Natural killer cell (primary cell): Measurements from ENCODE around the gene SMU1. TPM values are rescaled to one million over a fixed set of nuclear protein-coding genes. Genes with fewer than 3 reads are reported as not detected.

ENCODE experiments used
- ATAC-seq, 3 donors: fragments of 150-1000 bp in 2 of 3; fragments of 200-7000 bp in 1 of 3; cut with Tn5 transposase; 1 replicate in 1 of 3; 2 replicates in 2 of 3; pipeline ENCODE4 v1.10.0; 2021; ENCODE audit warnings: mild to moderate bottlenecking in 2 of 3, moderate library complexity in 2 of 3
- DNase-seq, 2 donors: peaks; one replicate each; pipeline versions ENCODE4 v3.0.0 to v3.0.0-alpha.2; 2013 to 2021; ENCODE audit warnings: mixed read lengths in 1 of 2
- H3K27ac ChIP-seq: one replicate; pipeline ENCODE4 v1.5.1; 2013; ENCODE audit warnings: mild to moderate bottlenecking, low read length
- H3K27me3 ChIP-seq: one replicate; pipeline ENCODE4 v1.6.1; 2013; ENCODE audit warnings: low read length; ENCODE audit not compliant: control insufficient read depth, insufficient read depth
- H3K36me3 ChIP-seq: one replicate; pipeline ENCODE4 v1.6.1; 2013; ENCODE audit warnings: low read length; ENCODE audit not compliant: control insufficient read depth, insufficient read depth
- H3K4me1 ChIP-seq: one replicate; pipeline ENCODE4 v1.6.1; 2013; ENCODE audit warnings: low read length; ENCODE audit not compliant: control insufficient read depth, insufficient read depth
- H3K4me3 ChIP-seq: one replicate; pipeline ENCODE4 v1.5.1; 2013; ENCODE audit warnings: low read length
- H3K9me3 ChIP-seq: one replicate; pipeline ENCODE4 v1.6.1; 2013; ENCODE audit warnings: low read length; ENCODE audit not compliant: control insufficient read depth, insufficient read depth
- H3K27ac Mint-ChIP-seq, 2 donors: one replicate each; pipeline ENCODE4 v1.8.0; 2022; ENCODE audit warnings: mild to moderate bottlenecking in 2 of 2, mixed read lengths in 2 of 2, moderate library complexity in 1 of 2
- H3K27me3 Mint-ChIP-seq, 2 donors: one replicate each; pipeline ENCODE4 v1.8.0; 2022; ENCODE audit warnings: low read depth in 2 of 2, mixed read lengths in 2 of 2
- H3K36me3 Mint-ChIP-seq: one replicate; pipeline ENCODE4 v1.8.0; 2022; ENCODE audit warnings: mixed read lengths
- H3K4me1 Mint-ChIP-seq, 2 donors: one replicate each; pipeline ENCODE4 v1.8.0; 2022; ENCODE audit warnings: mixed read lengths in 2 of 2
- H3K4me3 Mint-ChIP-seq: one replicate; pipeline ENCODE4 v1.8.0; 2022; ENCODE audit warnings: mild to moderate bottlenecking, moderate library complexity, mixed read lengths
- H3K9me3 Mint-ChIP-seq, 2 donors: one replicate each; pipeline ENCODE4 v1.8.0; 2022; ENCODE audit warnings: mixed read lengths in 2 of 2
- WGBS: methylation state at CpG from one replicate; pipeline ENCODE4 v1.1.7; 2013; ENCODE audit warnings: missing lambda C conversion rate; ENCODE audit not compliant: insufficient coverage; 5-methylcytosine and 5-hydroxymethylcytosine counted together
- intact Hi-C: fragments of 100-400 bp; cut with micrococcal nuclease; formaldehyde crosslinking; loops from one replicate; pipeline ENCODE4 v1.14.2; 2022
- total RNA-seq, 4 donors: library from RNA; stranded (reverse); fragments of 120-200 nt in 1 of 4; gene quantifications; one replicate each; pipeline versions ENCODE4 v1.2.3 to v1.2.4, GENCODE V29; 2013 to 2022
- TF ChIP-seq, protein P1 (sequence below): fragments of 200-600 bp; IDR thresholded peaks from one replicate; pipeline ENCODE4 v1.8.0; 2022; ENCODE audit warnings: antibody characterized with exemption

Gene SMU1
- total RNA-seq, 3 donors from 2014 or later (not counting 1 experiment from before 2014, with no cell fraction given), result 21.9 to 23.2 (median 22.1) TPM

DNA sequence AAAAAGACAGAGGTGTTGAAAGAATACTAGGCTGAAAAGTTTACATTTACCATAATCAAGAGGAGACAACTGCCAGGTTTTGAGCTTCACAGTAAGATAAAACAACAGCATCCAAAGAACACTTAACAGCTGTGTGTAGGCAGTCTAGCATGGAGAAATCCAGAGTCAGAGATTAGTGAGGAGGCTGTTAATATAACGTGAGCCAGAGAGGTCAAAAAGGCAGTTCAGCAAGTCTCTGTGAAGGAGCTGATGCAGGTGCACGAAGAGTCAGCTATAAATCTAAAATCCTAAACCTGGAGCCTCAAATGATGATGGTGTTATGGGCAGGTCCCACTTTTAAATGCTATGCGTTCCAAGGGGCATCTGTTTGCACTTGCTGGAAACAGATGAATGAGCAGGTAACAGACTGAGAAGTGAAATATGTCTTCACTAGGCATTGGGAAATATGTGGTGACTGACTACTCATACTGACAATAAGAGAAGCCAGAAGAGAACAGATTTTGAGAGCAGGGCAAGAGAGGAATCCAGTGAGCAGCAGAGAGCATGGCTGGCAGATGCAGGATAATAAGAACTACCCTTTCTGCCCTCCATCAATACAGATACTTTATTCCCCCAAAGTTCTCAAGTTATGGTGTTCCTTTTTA lies 83.8 kb downstream of the SMU1 start:
- H3K27ac Mint-ChIP-seq, result no peak overlapping the region
- Histone ChIP-seq H3K4me1 (no peaks in the 10 kb centered on the region), H3K27ac (no peak overlapping the region), H3K9me3 (no peaks in the 10 kb centered on the region), H3K4me3 (no peak overlapping the region), H3K27me3 (no peaks in the 10 kb centered on the region), H3K36me3 (peaks cover 34% of the 10 kb centered on the region)
- DNase-seq (no peak), ATAC-seq (no peak)
- peaks cover 16% of the 10 kb centered on the region for H3K36me3 Mint-ChIP-seq
- TF ChIP-seq, protein P1, sequence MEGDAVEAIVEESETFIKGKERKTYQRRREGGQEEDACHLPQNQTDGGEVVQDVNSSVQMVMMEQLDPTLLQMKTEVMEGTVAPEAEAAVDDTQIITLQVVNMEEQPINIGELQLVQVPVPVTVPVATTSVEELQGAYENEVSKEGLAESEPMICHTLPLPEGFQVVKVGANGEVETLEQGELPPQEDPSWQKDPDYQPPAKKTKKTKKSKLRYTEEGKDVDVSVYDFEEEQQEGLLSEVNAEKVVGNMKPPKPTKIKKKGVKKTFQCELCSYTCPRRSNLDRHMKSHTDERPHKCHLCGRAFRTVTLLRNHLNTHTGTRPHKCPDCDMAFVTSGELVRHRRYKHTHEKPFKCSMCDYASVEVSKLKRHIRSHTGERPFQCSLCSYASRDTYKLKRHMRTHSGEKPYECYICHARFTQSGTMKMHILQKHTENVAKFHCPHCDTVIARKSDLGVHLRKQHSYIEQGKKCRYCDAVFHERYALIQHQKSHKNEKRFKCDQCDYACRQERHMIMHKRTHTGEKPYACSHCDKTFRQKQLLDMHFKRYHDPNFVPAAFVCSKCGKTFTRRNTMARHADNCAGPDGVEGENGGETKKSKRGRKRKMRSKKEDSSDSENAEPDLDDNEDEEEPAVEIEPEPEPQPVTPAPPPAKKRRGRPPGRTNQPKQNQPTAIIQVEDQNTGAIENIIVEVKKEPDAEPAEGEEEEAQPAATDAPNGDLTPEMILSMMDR, result no peak
- intact Hi-C loops, result no loop called here
- H3K4me3 Mint-ChIP-seq, result no peak overlapping the region
- H3K4me1 Mint-ChIP-seq, result peaks cover 27 to 33% of the 10 kb centered on the region in 2 donors
- no peaks in the 10 kb centered on the region for H3K9me3 Mint-ChIP-seq
- WGBS, result 92% methylated on average over 3 of the region's 3 CpGs
- H3K27me3 Mint-ChIP-seq, result no peaks in the 10 kb centered on the region

DNA sequence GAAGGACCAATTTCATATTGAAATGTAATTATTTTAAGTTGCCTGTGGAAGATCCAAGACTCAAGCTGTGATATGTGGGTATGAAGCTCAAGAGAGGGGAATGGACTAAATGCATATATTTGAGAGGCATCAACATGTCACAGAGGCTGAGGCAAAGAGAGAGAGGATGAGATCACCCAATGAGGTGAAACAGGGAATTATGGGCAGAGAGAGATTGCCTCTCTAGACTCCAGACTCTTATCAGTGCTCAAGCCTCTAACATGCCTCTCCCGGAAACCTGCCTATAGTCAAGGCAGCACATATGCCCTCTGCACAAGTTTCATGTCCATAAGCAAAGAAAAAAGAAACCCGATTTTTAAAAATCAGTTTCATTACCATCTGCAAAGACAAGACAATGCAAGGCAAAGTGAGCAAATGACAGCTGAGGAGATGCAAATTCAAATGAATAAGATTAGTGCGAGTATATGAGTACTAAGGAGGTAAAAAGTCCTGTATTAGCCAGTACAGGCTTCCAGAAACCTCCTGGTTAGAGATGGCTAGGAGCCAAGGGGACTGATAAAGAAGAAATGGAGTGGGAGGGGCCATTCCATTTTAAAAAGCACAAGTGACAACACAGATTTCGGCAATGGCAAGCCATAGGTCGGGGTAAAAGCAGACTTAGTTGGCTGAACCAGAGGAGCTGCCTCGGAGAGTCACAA lies 84.4 kb downstream of the SMU1 start:
- H3K36me3 ChIP-seq, result peaks cover 39% of the 10 kb centered on the region
- no peak overlapping the region for H3K4me3 Mint-ChIP-seq
- H3K27me3 ChIP-seq, result no peaks in the 10 kb centered on the region
- H3K4me1 ChIP-seq, result no peaks in the 10 kb centered on the region
- H3K9me3 ChIP-seq, result no peaks in the 10 kb centered on the region
- H3K9me3 Mint-ChIP-seq, result no peaks in the 10 kb centered on the region
- TF ChIP-seq, protein P1, result no peak
- DNase-seq, result no peak
- peaks cover 19% of the 10 kb centered on the region for H3K36me3 Mint-ChIP-seq
- H3K4me1 Mint-ChIP-seq, result peaks cover 20 to 26% of the 10 kb centered on the region in 2 donors
- H3K27me3 Mint-ChIP-seq, result no peaks in the 10 kb centered on the region
- H3K27ac Mint-ChIP-seq, result no peak overlapping the region
- WGBS, result 95% methylated on average over 6 of the region's 6 CpGs
- no peak overlapping the region for H3K27ac ChIP-seq
- intact Hi-C loops, result no loop called here
- ATAC-seq, result no peak
- no peak overlapping the region for H3K4me3 ChIP-seq

Other genes with a start within 250 kb of the SMU1 start
- 10 to 100 TPM; 23.0 to 25.9 (median 24.5) TPM for gene APTX, start 75.0 kb downstream of the SMU1 start, total RNA-seq
- 100 to 1,000 TPM; 150 to 244 (median 192) TPM for gene DNAJA1, start 51.4 kb downstream of the SMU1 start, total RNA-seq
- gene B4GALT1, start 90.7 kb upstream of the SMU1 start, total RNA-seq, result 100 to 1,000 TPM; 122 to 143 (median 128) TPM
- gene SPINK4, start 163.5 kb upstream of the SMU1 start, total RNA-seq, result not detected
- 100 to 1,000 TPM in 1 of 3 donors, 10 to 100 TPM in 2; 83.4 to 102 (median 93.4) TPM for gene BAG1, start 188.0 kb upstream of the SMU1 start, total RNA-seq
- 10 to 100 TPM; 21.3 to 24.5 (median 24.0) TPM for gene CHMP5, start 188.4 kb upstream of the SMU1 start, total RNA-seq
- gene NFX1, start 213.8 kb upstream of the SMU1 start, total RNA-seq, result 10 to 100 TPM; 33.0 to 38.8 (median 38.5) TPM